Activated CD4-positive, alpha-beta T cell treated with anti-CD3 and anti-CD28 coated beads for 4 hours (primary cell): ENCODE data around the gene RAB36.
"Not testable (repeated sequence)": the region's sequence is repeated elsewhere in the genome, so short reads cannot be mapped to it uniquely, and the experiment has no call there.

Experiments
- DNase-seq, 2 donors: peaks; one replicate each; pipeline ENCODE4 v3.0.0-alpha.2; 2020

Gene RAB36

DNA sequence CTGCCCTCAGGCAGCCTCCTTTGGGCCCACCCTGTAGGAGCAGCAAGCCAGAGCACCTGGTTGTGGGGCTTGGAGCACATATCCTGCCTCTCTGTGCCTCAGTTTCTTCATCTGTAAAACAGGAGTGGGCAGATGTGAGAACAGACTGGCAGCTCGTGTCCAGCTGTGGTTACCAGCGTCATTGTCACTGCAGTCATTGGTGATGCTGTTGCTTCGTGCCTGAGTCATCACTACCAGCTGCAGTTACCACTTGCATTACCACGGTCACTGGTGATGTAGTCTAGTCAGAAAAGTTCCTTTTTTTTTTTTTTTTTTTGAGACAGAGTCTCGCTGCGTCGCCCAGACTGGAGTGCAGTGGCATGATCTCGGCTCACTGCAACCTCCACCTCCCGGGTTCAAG lies 23.9 kb upstream of the RAB36 start:
- DNase-seq: no peak

DNA sequence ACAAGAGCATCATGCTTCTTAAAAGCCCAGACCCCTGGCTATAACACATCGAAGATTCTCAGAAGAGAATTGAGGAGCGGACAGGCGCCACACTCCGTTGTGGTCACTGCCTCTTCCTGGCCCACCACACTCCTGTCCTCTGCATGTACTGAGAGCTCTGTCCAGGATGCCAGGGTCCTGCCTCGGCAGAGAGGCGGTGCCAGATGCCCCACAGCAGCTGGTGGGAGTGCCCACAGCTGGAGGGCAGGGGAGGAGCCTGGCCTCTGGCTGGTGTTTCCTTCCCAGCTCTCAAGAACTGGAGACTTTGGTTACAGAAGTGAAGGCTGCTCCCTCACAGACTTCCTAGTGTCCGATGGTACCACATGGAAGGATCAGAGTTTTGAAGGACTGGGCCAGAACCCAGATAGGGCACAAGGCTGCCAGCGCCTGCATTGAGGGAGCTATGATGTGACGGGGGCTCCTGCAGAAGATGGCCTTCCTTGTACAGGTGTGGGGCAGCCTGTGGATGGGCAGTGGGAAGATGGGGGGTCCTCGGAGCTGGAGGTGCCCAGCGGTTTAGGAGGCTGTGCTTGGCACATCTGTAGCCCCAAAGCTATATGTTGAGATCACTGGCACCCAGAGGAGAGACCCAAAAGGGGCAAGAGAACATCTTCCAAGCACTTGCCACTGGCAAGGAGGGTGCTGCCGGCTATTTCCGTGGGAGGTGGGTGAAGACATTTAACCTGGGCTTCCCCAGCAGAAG lies 22.9 kb upstream of the RAB36 start:
- no peak for DNase-seq

DNA sequence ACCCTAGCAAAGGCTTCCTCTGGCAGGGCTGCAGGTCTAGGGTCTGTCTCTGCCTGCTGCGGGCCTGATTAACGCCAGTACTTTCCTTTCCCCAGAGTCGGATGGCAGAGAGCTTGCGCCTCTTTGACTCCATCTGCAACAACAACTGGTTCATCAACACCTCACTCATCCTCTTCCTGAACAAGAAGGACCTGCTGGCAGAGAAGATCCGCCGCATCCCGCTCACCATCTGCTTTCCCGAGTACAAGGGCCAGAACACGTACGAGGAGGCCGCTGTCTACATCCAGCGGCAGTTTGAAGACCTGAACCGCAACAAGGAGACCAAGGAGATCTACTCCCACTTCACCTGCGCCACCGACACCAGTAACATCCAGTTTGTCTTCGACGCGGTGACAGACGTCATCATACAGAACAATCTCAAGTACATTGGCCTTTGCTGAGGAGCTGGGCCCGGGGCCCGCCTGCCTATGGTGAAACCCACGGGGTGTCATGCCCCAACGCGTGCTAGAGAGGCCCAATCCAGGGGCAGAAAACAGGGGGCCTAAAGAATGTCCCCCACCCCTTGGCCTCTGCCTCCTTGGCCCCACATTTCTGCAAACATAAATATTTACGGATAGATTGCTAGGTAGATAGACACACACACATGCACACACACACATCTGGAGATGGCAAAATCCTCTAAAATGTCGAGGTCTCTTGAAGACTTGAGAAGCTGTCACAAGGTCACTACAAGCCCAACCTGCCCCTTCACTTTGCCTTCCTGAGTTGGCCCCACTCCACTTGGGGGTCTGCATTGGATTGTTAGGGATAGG lies 22.1 kb upstream of the RAB36 start:
- DNase-seq: no peak

DNA sequence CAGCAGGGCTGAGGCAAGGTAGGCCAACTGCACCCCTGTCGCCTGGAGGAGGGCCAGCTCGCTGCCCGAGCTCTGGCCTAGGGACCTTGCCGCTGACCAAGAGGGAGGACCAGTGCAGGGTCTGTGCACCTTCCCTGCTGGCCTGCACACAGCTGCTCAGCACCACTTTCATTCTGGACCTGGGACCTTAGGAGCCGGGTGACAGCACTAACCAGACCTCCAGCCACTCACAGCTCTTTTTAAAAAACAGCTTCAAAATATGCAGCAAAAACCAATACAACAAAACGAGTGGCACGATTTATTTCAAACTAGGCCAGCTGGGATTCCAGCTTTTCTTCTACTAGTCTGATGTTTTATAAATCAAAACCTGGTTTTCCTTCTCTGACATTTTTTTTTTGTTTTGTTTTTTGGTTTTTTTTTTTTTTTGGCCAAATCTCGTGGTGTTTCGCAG lies 21.4 kb upstream of the RAB36 start:
- DNase-seq: no peak

DNA sequence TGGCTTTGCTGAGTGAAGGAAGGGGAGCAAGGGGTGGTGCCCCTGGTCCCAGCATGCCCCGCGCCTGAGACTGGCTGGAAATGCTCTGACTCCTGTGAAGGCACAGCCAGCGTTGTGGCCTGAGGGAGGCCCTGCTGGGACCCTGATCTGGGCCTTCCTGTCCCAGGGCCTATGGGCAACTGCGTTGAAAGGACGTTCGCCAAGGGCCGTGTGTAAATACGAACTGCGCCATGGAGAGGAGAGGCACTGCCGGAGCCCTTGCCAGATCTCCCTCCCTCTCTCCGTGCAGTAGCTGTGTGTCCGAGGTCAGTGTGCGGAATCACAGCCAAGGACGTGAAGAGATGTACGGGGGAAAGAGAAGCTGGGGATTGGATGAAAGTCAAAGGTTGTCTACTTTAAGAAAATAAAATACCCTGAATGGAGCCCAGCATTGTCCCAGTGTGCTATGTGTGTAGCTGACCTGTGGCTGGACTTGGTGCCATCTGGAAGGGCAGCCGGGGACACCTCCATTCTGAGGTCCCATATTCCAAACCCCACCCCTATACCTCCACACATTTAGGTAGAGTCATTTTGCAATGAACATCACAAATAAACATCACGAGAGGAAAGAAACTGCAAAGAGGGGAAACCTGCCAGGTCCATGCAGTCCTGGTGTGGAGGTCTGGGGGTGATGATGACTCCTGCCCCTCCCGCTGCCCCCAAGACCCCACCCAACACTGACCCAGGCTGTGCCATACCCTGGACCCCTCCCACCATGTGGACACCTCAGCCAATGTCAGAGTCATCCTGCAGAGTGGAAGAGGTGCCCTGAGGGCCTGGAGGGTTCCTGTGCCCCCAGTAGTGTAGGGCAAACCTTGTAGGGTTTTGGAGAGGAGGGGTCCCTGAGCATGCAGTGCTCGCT lies 20.4 kb upstream of the RAB36 start:
- no peak for DNase-seq

DNA sequence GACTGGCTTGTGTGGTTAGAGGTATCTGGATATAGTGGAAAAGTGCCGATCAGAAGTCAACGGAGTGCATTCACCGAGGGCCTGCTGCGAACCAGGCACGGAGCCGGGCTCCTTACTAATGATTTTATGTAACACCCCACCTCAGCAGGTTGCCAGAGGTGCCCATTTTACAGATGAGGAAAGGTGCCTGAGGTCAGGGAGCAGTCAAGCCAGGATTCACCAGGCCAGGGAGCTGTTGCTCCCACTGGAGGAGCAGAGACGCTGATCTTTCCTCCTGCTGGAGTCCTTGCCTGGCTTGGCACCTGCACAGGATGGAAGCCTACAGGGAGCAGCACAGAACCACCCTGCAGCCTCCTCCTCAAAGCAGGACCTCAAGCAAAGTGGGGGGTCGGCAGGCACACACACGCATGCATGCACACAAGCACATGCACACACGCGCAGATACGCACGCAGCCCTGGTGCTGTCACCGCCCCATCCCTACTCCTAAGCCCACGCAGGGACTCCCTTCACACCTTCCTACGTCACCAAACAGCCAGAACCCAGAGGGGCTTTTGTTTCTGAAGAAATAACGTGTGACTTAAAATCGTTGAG lies 19.7 kb upstream of the RAB36 start:
- DNase-seq: no peak

DNA sequence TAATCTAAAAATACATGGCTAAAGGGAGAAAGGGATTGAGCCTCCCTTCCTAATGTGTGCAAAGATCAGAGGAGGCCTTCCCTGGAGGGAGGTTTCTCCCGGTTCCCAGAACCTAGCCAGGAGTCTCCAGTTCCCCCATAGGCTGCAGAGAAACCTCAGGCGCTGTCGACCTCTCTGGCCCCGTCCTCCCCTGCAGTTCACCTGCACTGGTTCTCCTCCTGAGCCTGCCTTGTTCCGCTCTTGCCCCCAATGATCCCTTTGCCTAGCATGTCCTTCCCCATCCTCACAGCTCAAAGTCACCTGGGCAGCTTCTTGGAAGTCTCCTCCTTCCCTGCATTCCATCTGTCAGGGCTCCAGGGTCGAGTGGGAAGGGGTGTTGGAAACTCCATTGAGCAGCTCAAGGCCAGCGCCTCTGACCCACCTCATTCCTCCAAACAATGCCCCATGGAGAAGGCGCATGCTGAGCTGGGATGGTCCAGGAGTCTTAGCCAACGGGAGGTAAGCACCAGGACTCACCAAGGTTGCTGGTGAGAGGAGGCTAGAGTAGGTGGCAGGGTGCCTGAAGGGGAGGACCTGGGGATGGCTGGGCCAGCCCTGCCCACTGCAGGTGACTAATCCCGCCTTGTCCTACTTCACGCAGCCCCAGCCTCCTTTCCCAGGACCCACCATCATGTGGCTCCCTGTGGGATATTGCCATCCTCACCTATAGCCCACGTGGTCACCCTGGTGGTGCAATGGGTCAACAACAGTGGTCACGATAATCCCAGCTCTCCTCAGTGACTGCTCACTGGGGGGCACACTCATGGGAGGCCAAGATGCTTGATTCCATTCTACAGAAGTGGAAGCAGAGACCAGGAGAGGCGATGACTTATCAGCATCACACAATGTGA lies 18.9 kb upstream of the RAB36 start:
- DNase-seq: no peak

DNA sequence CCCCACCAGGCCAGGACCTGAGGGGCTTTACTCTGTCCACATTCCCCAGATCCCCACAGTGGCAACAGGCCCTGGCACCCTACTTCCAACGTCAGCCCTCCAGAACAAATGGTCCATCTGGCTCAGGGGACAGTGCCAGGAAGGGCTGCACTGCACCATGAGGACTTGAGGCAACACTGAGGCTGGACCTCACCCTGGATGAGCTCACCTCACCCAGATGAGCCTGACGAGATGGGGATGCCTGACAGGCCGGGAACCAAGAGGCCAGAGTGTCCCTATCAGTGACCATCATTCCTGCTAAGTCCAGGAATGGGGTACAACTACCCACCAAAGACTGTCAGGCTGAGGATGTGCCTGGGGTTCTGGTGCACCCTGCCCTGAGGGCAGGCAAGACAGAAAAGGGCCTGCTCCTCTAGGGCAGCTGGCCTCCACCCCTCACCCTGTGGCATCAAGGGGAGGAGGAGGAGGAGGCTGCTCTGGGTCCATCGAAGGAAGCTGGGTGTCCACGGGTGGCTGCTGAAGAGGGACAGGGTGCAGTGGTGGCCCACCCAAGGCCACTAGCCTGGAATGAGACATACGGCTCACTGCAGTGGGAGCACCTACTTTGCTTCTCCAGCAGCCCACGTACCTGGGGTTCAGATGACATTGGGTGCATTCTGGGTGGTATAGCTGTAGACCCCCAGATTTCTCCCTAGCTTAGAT lies 18.1 kb upstream of the RAB36 start:
- DNase-seq: no peak

DNA sequence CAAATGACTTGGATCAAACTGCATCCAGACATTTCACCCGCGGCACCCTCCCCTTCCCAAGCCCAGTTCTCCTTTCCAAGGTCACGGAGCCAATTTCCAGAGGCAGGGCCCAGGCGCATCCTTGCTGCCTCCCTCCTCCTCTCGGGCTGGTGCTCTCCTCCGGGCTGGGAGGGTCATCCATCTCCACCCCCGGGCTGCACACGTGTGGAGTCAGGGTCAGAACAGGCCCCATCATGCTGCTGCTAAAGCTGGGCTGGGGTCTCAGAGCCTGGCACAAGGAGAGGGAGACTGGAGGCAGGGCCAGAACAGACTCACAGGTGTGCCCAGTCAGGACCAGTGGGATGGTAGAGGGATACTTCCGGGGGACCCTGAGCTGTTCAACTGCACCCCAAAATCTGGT lies 17.5 kb upstream of the RAB36 start:
- DNase-seq: no peak

DNA sequence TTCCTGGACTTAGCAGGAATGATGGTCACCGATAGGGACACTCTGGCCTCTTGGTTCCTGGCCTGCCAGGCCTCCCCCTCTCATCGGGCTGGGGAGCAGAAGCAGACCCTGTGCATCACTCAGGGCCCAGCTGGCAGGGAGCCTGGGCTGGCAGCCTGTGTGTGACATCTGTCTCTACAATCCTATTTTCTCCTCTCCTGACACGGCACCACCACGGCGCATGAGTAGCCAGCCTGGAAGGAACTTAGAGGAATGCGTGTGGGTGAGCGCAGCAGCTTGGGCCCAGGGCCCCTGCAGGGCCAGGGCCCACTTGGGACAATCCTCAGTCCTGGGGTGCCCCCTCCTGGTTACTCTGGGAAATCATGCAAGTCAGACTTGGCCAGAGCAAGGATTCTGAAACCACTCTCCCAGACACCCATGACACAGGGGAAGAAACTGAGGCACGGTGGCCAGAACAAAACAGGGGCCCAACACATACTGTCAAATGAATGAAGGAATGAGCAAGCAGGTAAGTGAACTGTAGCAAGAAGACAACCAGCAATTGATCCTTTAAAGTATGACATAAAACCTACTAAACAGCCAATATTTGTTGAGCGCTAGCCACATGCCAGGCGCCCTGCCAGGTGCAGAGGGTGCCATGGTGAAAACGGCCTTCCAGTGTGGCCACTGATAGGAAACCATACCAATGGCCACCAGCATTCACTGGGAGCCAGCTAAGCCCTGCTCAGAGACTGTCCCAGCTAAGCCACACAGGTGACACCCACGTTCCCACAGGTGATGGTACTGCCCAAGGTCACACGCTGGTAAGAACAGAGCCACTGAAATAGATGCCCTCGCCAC lies 16.8 kb upstream of the RAB36 start:
- peak; percentile 65 to 79 for DNase-seq

DNA sequence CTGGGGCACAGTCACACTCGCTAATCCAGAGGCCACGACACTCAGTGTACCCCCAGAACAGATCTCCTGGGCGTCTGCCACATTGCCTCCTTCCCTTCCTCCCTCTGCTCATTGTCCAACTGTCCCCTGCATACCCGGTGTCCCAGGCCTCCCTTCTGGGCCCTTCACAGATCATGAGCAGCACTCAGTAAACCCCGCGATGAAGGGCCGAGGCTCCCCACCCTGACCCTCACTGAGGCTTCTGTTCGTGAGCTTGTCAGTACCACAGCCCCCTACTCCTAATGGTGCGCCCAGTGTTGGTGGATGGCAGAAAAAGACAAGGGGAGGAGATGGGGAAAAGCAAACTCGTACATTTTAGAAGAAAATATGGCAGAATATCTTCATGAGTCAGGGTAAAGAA lies 16.1 kb upstream of the RAB36 start:
- DNase-seq: no peak

DNA sequence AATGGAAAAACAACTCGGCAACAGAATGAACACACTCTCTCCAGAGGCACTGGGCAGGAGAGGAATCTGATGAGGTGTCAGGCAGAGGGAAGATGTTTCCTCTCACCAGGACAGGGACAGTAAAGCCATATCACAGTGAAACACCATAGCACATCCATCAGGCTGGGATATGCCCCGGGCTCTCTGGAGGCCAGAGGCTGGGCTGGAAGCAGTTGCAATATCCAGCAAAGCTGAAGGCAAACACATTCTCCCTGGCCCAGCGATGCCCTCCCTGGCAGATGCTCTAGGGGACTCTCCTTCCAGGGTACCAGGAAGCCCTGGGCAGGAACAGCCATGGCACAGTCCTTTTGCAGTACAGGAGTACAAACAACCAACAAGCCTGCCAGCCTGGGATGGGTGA lies 14.6 kb upstream of the RAB36 start:
- DNase-seq: no peak

DNA sequence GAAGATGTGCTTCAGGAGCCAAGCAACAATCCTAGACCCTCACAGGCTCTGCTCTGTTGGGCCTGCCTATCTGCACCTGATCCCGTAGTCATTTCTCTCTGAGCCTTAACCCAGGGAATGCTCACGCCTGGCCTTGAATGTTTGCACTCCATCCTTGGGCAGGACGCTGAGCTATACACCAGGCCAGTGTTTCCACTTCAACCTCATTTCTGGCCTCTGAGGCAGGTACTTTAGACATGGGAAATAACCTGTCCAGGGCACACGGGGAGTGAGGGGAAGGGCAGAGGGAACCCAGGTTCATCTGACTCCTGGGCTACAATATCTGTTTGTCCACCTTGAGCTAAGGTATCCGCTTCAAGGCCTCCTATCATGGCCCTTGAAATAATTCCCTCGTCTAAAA lies 13.3 kb upstream of the RAB36 start:
- no peak for DNase-seq

DNA sequence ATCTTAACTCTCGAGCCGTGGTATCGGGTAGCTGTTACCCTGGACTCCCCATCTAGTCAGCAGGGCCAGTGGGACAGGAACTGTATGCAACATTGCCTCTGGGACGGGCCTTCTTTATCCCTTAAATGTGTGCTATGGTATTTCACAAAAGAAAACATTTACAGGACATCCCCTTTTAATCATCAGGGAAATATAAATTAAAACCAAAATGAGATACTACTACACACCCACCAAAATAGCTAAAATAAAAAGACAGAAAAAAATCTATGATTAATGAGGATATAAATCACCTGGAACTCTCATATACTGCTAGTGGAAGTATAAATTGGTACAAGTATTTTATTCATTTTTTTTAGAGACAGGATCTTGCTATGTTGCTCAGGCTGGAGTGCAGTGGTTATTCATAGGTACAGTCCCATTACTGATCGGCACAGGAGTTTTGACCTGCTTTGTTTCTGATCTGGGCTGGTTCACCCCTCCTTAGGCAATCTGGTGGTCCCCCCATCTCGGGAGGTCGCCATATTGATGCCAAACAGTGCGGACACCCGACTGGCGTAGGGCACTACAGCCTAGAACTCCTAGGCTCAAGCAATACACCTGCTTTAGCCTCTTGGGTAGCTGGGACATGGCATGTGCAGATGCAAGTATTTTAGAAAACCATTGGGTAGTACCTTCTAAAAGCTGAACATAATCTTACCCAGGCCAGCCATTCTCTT lies 12.7 kb upstream of the RAB36 start:
- no peak for DNase-seq

DNA sequence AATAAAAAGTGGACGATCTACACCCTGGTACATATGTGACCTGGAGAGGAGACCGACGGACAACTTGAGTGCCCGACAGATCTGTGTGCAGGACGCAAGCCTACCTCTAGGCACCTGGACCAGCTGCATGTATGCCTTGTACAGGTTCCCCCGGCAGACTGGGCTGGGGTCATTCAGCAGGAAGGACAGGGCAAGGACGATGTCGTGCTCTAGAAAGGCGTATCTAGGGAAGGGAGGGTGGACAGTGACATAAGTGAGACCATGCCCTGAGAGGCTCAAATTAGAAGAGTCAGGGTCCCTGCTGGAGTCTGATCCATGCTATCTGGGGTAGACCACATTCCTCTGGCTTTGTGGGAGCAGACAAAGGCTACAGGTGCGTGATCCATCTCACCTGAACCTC lies 11.4 kb upstream of the RAB36 start:
- no peak for DNase-seq

DNA sequence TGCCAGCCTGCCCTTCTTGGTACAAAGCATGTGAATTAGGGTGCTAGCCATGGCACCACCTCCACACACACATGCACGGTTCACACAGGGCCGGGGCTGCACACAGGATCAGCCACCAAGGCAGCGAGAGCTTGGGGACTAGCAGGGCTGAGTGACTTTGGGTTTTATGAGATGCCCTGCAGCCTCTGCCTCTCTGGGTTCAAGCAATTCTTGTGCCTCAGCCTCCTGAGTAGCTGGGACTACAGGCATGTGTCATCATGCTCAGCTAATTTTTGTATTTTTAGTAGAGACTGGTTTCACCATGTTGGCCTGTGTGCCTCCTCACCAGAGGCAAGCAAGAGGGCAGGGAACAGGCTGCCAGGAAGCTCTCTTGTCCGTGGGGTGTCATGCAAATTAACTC lies 8.3 kb upstream of the RAB36 start:
- not testable (repeated sequence) for DNase-seq

DNA sequence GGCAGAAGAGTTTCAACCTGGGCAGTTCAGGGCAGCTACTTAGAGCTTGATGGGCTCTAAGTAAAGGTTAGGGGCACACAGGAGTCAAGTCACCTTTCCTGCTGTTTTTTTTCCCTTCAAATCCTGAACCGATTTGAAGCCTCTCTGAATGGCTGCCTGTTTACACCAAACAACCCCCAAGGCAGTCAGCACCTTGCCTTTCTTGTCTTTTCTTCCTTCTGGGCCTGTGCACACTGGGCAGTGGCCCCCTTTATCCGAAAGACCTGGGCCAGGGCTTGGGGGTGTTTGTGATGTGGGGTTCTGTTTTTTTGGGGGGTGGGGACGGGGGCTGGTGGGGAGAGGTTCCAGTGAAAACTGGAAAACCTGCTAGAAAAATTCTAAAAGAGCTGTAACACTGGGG lies 7.8 kb upstream of the RAB36 start:
- no peak for DNase-seq

DNA sequence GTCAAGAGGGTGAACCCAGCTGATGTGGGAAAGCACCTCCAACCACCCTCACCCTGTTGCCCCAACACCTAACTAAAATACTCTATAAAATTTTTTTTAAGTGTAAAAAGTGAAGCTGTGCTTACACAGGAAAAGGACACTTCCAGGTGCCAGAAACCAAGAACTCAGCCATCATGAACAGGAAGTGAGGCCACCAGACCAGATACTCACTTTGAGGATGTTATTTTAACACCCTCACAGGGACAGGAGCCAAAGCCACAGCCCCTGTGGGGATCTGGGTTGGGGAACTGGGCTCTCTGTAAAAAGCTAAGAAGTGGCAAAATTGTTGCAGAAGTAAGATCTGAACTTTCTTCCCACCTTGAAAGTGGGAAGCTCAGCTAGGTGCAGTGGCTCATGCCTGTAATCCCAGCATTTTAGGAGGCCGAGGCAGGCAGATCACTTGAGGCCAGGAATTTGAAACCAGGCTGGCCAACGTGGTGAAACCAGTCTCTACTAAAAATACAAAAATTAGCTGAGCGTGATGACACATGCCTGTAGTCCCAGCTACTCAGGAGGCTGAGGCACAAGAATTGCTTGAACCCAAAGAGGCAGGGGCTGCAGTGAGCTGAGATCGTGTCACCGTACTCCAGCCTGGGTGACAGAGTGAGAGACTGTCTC lies 7.2 kb upstream of the RAB36 start:
- peak in 1 of 2 donors; percentile 23 for DNase-seq
